Body of pancreas (tissue), 4 donors: ENCODE results near the gene SPRR3. TPM values are rescaled to one million over a fixed set of nuclear protein-coding genes. Genes with fewer than 3 reads are reported as not detected.
"Not testable (repeated sequence)": the region's sequence is repeated elsewhere in the genome, so short reads cannot be mapped to it uniquely, and the experiment has no call there.

ENCODE experiments used
- ATAC-seq: fragments of 150-250 bp; one replicate; pipeline ENCODE4 v1.9.1; 2016
- DNase-seq, 4 donors: peaks; one replicate each; pipeline ENCODE4 v3.0.0-alpha.2; 2019
- H3K27ac ChIP-seq, 4 donors: fragments of 200-600 bp; sonication (generic); 1 replicate in 3 of 4; 2 replicates in 1 of 4; pipeline versions ENCODE4 v1.5.1 to v1.6.1; 2016 to 2019; ENCODE audit warnings: mild to moderate bottlenecking in 1 of 4, mixed read lengths in 1 of 4, moderate library complexity in 1 of 4
- H3K27me3 ChIP-seq, 2 donors: fragments of 200-600 bp; sonication (generic); one replicate each; pipeline ENCODE4 v1.6.0; 2016; ENCODE audit warnings: mild to moderate bottlenecking in 1 of 2
- H3K36me3 ChIP-seq, 2 donors: fragments of 200-600 bp; sonication (generic); replicated peaks in 1 of 2; 2 replicates each; pipeline ENCODE4 v1.5.1; 2016; ENCODE audit warnings: low read depth in 2 of 2; ENCODE audit not compliant: insufficient read depth in 1 of 2
- H3K4me1 ChIP-seq: fragments of 200-600 bp; sonication (generic); one replicate; pipeline ENCODE4 v1.6.0; 2016
- H3K4me3 ChIP-seq, 2 donors: fragments of 200-600 bp; sonication (generic); 1 replicate in 1 of 2; 2 replicates in 1 of 2; pipeline ENCODE4 v1.5.1; 2016 to 2019
- H3K9me3 ChIP-seq, 3 donors: fragments of 200-600 bp; sonication (generic); 1 replicate in 2 of 3; 2 replicates in 1 of 3; pipeline ENCODE4 v1.5.1; 2016
- POLR2A ChIP-seq, 3 donors: fragments of 450-650 bp; IDR thresholded peaks; one replicate each; pipeline ENCODE4 v1.6.1; 2016; ENCODE audit warnings: antibody characterized with exemption in 3 of 3, mild to moderate bottlenecking in 2 of 3
- WGBS, 2 donors: methylation state at CpG; one replicate each; pipeline ENCODE4 v1.1.5; 2017; 5-methylcytosine and 5-hydroxymethylcytosine counted together
- intact Hi-C: fragments of 100-400 bp; cut with DNase I; formaldehyde crosslinking; loops from one replicate; pipeline ENCODE4 v1.15.1; 2023
- total RNA-seq, 2 donors: library from RNA; depleted of rRNA; stranded (reverse); fragments of >200 nt; gene quantifications; one replicate each; pipeline ENCODE4 v1.1.0, GENCODE V29; 2016
- TF ChIP-seq, protein P1 (sequence below), 7 experiments: fragments of 450-650 bp in 4 of 7; fragments of 200-600 bp in 3 of 7; sonication (generic) in 3 of 7; IDR thresholded peaks; one replicate each; pipeline ENCODE4 v1.5.1; 2016 to 2019; ENCODE audit warnings: antibody characterized with exemption in 7 of 7

The SPRR3 gene
- total RNA-seq, 2 donors from 2014 or later: not detected

DNA sequence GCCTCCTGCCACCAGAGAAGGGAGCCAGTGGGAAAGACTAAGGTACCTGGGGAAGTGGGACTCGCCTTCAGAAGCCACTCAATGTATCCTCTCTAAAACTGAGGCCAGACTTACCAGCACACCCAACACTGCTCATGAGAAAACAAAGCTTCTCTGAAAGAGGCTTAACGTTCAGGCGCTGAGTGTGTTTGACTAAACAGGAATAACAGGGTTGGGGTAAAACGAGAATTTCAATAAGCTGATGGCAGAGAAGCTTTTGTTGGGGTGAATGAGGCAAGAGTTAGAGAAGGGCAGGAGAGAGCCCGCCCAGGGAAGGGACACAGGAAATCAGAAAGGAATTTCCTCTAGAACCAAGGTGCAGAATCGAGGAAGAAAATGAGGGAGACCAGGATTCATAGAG is 1.7 kb upstream of the SPRR3 start:
- Histone ChIP-seq H3K4me1 (peaks cover 26% of the 10 kb centered on the region), H3K27ac (no peak overlapping the region), H3K9me3 (no peaks in the 10 kb centered on the region), H3K36me3 (no peaks in the 10 kb centered on the region), H3K4me3 (no peak overlapping the region), H3K27me3 (no peaks in the 10 kb centered on the region)
- TF ChIP-seq, protein P1, sequence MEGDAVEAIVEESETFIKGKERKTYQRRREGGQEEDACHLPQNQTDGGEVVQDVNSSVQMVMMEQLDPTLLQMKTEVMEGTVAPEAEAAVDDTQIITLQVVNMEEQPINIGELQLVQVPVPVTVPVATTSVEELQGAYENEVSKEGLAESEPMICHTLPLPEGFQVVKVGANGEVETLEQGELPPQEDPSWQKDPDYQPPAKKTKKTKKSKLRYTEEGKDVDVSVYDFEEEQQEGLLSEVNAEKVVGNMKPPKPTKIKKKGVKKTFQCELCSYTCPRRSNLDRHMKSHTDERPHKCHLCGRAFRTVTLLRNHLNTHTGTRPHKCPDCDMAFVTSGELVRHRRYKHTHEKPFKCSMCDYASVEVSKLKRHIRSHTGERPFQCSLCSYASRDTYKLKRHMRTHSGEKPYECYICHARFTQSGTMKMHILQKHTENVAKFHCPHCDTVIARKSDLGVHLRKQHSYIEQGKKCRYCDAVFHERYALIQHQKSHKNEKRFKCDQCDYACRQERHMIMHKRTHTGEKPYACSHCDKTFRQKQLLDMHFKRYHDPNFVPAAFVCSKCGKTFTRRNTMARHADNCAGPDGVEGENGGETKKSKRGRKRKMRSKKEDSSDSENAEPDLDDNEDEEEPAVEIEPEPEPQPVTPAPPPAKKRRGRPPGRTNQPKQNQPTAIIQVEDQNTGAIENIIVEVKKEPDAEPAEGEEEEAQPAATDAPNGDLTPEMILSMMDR (IDR thresholded peaks at IDR 0.05): no peak
- no peak for TF ChIP-seq POLR2A (IDR thresholded peaks at IDR 0.05)
- ATAC-seq (no peak), DNase-seq (no peak)
- WGBS, 2 donors: 74 to 77% methylated on average over 6 of the region's 6 CpGs
- intact Hi-C loops: no loop called here

DNA sequence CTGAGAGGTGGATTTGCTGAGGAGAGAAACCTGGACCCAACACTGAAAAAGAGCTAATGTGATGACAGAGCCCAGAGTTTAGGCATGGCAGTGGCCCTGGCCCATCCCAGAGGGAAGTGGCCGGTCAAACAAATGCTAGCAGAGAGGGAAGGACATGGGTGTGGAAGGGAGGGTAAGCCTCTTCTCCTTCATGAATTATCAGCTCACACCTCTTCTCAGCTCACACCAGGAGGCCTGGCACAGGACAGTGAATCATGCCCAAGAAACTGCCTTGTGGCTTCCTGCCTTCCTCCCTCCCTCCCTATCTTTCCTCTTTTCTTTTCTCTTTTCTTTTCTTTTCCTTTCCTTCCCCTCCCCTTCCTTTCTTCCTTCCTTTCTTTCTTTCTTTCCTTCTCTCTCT is 1.3 kb upstream of the SPRR3 start:
- H3K27me3 ChIP-seq: no peaks in the 10 kb centered on the region
- H3K27ac ChIP-seq: no peak overlapping the region
- no peak overlapping the region for H3K4me3 ChIP-seq
- 75 to 92% methylated on average over 1 of the region's 1 CpG for whole genome bisulfite sequencing, 2 donors
- intact Hi-C loops: no loop called here
- H3K4me1 ChIP-seq: peaks cover 26% of the 10 kb centered on the region
- H3K36me3 ChIP-seq: no peaks in the 10 kb centered on the region
- ATAC-seq: no peak
- no peaks in the 10 kb centered on the region for H3K9me3 ChIP-seq
- no peak for TF ChIP-seq POLR2A (IDR thresholded peaks at IDR 0.05)
- TF ChIP-seq, protein P1 (IDR thresholded peaks at IDR 0.05): no peak
- DNase-seq: no peak

DNA sequence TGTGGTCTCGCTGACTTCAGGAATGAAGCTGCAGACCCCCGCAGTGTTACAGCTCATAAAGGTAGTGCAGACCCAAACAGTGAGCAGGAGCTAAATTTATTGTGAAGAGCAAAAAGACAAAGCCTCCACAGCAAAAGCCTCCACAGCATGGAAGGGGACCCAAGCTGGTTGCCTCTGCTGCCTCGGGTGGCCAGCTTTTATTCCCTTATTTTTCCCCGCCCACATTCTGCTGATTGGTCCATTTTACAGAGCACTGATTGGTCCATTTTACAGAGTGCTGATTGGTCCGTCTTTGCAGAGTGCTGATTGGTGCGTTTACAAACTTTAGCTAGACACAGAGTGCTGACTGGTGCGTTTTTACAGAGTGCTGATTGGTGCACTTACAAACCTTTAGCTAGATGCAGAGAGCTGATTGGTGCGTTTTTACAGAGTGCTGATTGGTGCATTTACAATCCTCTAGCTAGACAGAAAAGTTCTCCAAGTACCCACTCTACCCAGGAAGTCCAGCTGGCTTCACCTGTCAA is 9.7 kb downstream of the SPRR3 start:
- intact Hi-C loops, DNase-seq, H3K36me3 ChIP-seq, H3K27ac ChIP-seq, H3K4me3 ChIP-seq, H3K4me1 ChIP-seq, H3K9me3 ChIP-seq, H3K27me3 ChIP-seq, ATAC-seq: not testable (repeated sequence)
- 73 to 77% methylated on average over 7 to 8 of the region's 8 CpGs for WGBS, 2 donors

DNA sequence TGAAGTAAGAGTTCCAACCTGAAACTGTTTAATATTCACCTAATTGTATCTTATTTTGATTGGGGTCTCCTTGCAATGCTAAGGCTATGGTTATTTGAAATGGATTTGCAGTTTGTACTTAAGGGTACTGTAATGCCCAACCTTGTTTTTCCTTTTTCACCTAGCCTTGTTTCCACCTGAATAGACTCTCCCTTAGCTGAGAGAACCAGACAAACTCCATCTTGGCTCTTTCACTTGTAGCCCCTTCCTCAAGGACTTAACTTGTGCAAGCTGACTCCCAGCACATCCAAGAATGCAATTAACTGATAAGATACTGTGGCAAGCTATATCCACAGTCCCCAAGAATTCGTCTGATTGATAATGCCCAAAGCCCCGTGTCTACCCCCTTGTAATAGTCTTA is 20.3 kb downstream of the SPRR3 start:
- ATAC-seq, H3K27ac ChIP-seq, H3K36me3 ChIP-seq, DNase-seq, H3K9me3 ChIP-seq, H3K27me3 ChIP-seq, H3K4me3 ChIP-seq, H3K4me1 ChIP-seq, intact Hi-C loops: not testable (repeated sequence)
- 19 to 29% methylated on average over 2 of the region's 2 CpGs for WGBS, 2 donors

DNA sequence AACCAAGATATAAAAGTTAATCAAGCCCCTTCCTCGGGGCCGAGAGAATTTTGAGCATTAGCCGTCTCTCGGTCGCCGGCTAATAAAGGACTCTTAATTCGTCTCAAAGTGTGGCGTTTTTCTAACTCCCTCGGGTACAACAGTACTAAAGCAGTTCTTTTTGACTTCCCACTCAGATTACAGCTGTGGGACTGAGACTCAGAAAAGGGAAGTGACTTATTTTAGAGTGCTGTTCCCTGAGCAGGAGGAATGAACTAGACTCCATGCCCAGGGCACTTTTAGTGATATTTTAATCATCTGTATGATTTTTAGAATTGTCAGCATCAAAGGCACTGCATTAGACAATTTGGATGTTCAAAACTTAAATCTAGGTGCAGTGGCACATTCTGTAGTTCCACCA is 20.8 kb downstream of the SPRR3 start:
- 40 to 57% methylated on average over 9 of the region's 9 CpGs for WGBS, 2 donors
- H3K9me3 ChIP-seq, intact Hi-C loops, H3K27me3 ChIP-seq, ATAC-seq, H3K27ac ChIP-seq, H3K4me1 ChIP-seq, H3K4me3 ChIP-seq, H3K36me3 ChIP-seq, DNase-seq: not testable (repeated sequence)

DNA sequence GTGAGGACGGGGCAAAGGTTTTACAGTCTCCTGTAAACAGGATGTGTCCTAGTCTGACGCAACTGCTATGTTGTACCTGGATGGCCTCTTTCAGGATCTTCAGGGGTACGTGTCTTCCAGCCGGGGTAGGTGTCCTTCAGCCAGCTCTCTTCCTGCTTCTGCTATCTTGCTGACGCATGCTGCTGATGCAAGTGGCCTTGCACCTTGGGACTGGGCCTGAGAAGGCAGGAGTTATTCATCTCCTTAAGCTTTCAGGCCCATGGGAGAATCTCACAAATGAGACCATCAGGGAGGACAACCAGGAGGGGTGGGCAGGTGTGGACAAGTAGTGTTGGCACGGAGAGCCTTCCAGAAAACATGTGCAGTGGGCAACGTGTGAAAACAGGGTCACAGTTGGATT is 21.6 kb downstream of the SPRR3 start:
- Histone ChIP-seq H3K27ac (no peak overlapping the region), H3K4me1 (no peaks in the 10 kb centered on the region), H3K27me3 (no peaks in the 10 kb centered on the region), H3K36me3 (no peaks in the 10 kb centered on the region), H3K4me3 (no peak overlapping the region), H3K9me3 (no peaks in the 10 kb centered on the region)
- intact Hi-C loops: no loop called here
- no peak for DNase-seq
- 82 to 83% methylated on average over 6 to 7 of the region's 7 CpGs for WGBS, 2 donors
- no peak for ATAC-seq
- no peak for TF ChIP-seq POLR2A (IDR thresholded peaks at IDR 0.05)
- TF ChIP-seq, protein P1 (IDR thresholded peaks at IDR 0.05): no peak
